Head of caudate nucleus (tissue), 42 donors: ENCODE data around the gene ETHE1.
"Not testable (repeated sequence)": the region's sequence is repeated elsewhere in the genome, so short reads cannot be mapped to it uniquely, and the experiment has no call there.

Source experiments
- DNase-seq, 42 donors: peaks; one replicate each; pipeline versions ENCODE4 v3.0.0 to v3.0.0-alpha.2; 2020 to 2021; ENCODE audit warnings: mixed read lengths in 7 of 42
- intact Hi-C: fragments of 100-400 bp; cut with DNase I; formaldehyde crosslinking; loops from one replicate; pipeline ENCODE4 v1.15.0; 2022

The ETHE1 gene

GRCh38 chr19:43554317-43554895 lies 27.4 kb upstream of the ETHE1 start:
- intact Hi-C loops, result no loop called here
- DNase-seq, result no peak

DNA sequence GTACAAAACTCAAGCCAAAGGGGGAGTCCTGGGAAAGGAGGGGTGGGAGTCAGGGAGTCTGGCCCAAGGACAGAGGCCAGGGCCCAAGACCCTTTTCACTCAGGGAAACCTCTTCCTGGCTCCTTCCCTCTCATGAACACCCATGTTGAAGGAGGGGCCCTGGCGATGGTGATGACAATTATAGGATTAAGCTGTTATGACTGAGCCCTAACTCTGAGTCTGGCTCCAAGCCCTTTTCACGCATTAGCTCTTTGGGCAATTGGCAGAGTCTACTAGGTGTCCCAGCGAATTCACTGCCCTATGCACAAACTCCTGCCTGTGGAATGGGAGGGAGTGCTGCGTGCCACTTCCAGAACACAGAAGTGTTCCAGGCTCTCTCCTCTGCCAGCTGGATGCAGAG lies 26.7 kb upstream of the ETHE1 start:
- no peak for DNase-seq
- intact Hi-C loops, result no loop called here

- no peak for DNase-seq
- intact Hi-C loops, result no loop called here
These were observed 25.6 kb upstream of the ETHE1 start for GRCh38 chr19:43552616-43553015.

GRCh38 chr19:43552198-43552450 lies 25.1 kb upstream of the ETHE1 start:
- DNase-seq, result no peak
- intact Hi-C loops, result no loop called here

DNA sequence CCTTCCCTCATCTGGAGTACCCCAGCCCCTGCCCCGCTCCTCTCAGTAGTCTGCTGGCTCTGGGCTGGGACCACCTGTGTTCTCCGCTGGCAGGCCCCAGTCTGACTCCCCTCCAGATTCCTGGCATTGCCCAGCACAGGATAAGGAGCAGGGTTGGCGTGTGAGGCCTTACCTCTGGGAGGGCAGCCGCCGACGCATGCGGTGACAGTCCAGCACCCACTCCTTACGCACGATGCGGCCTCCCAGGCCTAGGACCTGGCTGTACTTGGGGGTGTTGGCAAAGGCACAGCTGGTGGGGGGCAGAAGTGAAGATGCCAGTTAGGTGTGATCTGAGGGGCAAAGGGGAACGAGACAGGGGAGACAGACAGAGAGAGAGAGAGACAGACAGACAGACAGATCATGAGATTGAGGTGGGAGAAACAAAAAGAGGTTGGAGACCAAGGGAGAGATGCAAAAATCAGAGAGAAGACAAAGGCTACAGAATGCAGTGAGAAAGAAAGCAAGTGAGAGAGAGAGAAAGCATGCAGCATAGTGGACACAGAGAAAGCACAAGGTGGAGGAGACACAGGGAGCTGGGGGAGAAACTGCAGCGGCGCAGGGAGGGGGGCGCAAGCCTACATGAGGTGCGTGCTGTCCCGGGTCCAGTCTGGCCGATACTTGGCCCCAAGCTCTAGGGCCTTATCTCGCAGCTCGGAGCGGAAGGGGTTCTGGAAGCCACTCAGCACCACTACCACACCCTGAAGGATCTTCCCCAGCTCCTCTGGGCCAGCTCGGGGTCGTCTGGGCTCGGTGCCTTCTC lies 24.6 kb upstream of the ETHE1 start:
- DNase-seq, result no peak
- intact Hi-C loops, result no loop called here

DNA sequence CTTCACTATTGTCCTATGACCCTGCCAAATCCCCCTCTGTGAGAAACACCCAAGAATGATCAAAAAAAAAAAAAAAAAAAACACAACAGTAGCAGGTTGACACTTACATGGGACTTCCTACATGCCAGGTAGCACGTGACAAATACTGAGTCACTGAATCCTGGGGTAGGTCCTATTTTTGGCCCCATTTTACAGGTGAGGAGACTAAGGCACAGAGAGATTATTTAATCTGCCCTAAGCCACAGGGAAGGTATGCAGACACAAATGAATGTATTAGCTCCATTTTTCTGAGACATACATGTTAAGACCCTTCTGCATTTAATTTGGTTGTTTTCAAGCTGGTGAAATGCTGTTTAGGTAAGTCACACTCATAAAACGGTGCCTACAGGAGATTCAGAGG lies 21.7 kb upstream of the ETHE1 start:
- no peak for DNase-seq
- intact Hi-C loops, result no loop called here

DNA sequence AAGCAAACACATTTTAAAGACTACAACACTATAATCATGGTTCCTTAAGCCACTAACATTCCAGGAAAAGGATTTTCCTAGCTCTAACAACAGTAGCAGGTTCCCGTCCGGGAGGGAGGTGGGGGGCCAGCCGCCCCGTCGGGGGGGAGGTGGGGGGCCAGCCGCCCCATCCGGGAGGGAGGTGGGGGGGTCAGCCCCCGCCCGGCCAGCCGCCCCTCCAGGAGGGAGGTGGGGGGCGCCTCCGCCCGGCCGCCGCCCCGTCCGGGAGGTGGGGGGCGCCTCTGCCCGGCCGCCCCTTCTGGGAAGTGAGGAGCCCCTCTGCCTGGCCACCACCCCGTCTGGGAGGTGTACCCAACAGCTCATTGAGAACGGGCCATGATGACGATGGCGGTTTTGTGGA lies 20.9 kb upstream of the ETHE1 start:
- intact Hi-C loops, DNase-seq: not testable (repeated sequence)

GRCh38 chr19:43546581-43546980 lies 19.6 kb upstream of the ETHE1 start:
- intact Hi-C loops, result no loop called here
- DNase-seq, result no peak

DNA sequence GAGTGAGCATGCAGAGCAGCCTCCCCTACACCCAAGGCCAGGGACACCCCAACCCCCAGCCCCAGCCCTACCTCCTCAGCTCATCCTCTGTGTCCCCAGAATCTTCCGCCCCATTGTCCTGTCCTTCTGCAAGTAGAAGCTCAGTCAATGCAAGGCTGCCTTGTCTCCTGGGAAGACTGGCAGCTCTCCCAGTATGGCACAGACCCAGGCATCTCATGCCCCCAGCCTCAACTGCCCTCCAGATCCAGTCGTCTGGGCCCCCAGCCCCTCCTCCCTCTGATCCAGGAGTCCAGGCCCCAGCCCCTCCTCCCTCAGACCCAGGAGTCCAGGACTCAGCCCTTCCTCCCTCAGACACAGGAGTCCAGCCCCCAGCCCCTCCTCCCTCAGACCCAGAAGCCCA lies 19.0 kb upstream of the ETHE1 start:
- DNase-seq, result peak in 4 of 42 donors; percentile 7 to 31 (median 21)
- intact Hi-C loops, result no loop called here

GRCh38 chr19:43545276-43545675 lies 18.3 kb upstream of the ETHE1 start:
- intact Hi-C loops, result no loop called here
- DNase-seq, result no peak

DNA sequence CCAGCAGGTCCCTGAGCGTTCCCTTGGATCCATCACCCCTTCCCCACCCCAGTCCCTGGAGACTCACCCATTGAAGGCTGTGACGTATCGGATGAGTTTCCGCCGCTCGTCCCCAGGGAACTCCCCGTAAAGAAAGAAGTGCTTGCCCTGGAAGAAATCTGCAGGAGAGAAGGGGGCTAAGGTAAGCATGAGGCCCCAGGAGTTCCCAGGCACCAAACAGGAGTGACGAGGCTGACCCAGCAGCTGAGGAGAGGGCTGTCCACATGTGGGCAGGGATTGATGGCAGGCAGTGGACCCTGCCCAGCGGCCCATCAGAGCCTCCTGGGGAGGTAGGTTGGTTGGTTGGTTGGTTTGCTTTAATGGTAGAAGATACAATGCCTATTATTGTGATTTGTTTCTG lies 17.1 kb upstream of the ETHE1 start:
- intact Hi-C loops, result no loop called here

DNA sequence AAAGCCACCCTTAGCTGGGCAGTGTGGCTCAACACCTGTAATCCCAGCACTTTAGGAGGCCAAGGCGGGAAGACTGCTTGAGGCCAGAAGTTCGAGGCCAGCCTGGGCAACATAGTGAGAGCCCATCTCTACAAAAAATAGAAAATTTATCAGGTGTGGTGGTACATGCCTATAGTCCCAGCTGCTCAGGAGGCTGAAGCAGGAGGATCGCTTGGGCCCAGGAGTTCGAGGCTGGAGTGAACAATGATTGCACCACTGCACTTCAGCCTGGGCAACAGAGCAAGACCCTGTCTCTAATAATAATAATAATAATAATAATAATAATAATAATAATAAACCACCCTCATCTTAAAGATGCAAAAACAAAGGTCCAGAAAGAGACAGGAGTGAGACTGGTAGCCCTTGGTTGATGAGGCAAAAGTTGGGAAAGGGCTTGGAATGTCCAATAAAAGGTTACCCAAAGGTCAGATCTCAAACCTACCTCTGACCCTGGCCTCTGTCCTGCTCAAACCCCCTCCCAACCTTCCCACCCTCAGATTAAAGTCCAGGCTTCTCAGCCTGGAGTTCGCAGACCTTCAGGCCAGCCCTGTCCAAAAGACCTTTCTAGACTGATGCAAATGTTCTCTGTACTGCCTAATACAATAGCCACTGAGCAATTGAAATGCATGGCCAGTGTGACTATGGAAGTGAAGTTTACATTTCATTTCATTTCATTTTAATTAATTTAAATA lies 15.1 kb upstream of the ETHE1 start:
- intact Hi-C loops, result no loop called here
- DNase-seq, result no peak

More for the DNA sequence above, 17.1 kb upstream of the ETHE1 start:
- DNase-seq, result no peak

- DNase-seq, result no peak
- intact Hi-C loops, result no loop called here
These were observed 13.4 kb upstream of the ETHE1 start for GRCh38 chr19:43540381-43540780.

- intact Hi-C loops, result loop anchor here (10.0 kb wide), 1 partner anchor 56 kb away; the partner anchor contains the start of genes IRGQ and ZNF576
- no peak for DNase-seq
These were observed 11.9 kb upstream of the ETHE1 start for GRCh38 chr19:43538922-43539321.

GRCh38 chr19:43534816-43535761 lies 8.1 kb upstream of the ETHE1 start:
- intact Hi-C loops, result loop anchor here (10.0 kb wide), 1 partner anchor 60 kb away; the partner anchor contains the start of genes IRGQ and ZNF576
- DNase-seq, result peak; percentile 36 to 85 (median 68)

GRCh38 chr19:43534305-43534815 lies 7.4 kb upstream of the ETHE1 start:
- peak in 1 of 42 donors; percentile 8 for DNase-seq
- intact Hi-C loops, result loop anchor here (10.0 kb wide), 1 partner anchor 60 kb away; the partner anchor contains the start of genes IRGQ and ZNF576

GRCh38 chr19:43533546-43534304 lies 6.7 kb upstream of the ETHE1 start:
- DNase-seq, result peak; percentile 81 to 98 (median 94)
- intact Hi-C loops, result loop anchor here (10.0 kb wide), 1 partner anchor 61 kb away; the partner anchor contains the start of genes IRGQ and ZNF576

GRCh38 chr19:43532962-43533545 lies 6.1 kb upstream of the ETHE1 start, which contains the start of gene ZNF575:
Gene ZNF575, plus strand, starts transcription at chr19:43533188. Its CDS starts 1,235 bp downstream, at chr19:43534423.
- DNase-seq, result peak; percentile 86 to 97 (median 94)
- intact Hi-C loops, result loop anchor here (10.0 kb wide), 1 partner anchor 62 kb away; the partner anchor contains the start of genes IRGQ and ZNF576
